ENCODE results near the gene RNF223. TPM values are rescaled to one million over a fixed set of nuclear protein-coding genes. Genes with fewer than 3 reads are reported as not detected.

RNF223 gene
- total RNA-seq, 4 donors from 2014 or later: 3.0 to 7.5 (median 5.0) TPM

GRCh38 chr1:1043921-1044320 is 30.2 kb downstream of the RNF223 start:
- TF ChIP-seq POLR2AphosphoS5 (IDR thresholded peaks at IDR 0.05) (no peak), EP300 (IDR thresholded peaks at IDR 0.05; ENCODE audit: low read depth) (no peak), POLR2A (IDR thresholded peaks at IDR 0.05) (no peak)
- TF ChIP-seq, protein P1, sequence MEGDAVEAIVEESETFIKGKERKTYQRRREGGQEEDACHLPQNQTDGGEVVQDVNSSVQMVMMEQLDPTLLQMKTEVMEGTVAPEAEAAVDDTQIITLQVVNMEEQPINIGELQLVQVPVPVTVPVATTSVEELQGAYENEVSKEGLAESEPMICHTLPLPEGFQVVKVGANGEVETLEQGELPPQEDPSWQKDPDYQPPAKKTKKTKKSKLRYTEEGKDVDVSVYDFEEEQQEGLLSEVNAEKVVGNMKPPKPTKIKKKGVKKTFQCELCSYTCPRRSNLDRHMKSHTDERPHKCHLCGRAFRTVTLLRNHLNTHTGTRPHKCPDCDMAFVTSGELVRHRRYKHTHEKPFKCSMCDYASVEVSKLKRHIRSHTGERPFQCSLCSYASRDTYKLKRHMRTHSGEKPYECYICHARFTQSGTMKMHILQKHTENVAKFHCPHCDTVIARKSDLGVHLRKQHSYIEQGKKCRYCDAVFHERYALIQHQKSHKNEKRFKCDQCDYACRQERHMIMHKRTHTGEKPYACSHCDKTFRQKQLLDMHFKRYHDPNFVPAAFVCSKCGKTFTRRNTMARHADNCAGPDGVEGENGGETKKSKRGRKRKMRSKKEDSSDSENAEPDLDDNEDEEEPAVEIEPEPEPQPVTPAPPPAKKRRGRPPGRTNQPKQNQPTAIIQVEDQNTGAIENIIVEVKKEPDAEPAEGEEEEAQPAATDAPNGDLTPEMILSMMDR (IDR thresholded peaks at IDR 0.05): no peak
- DNase-seq: no peak
- H3K4me3 ChIP-seq: no peak overlapping the region
- in situ Hi-C loops (cut with MboI; ENCODE audit: low pct_ligation_motif_present in 1 of 4, low pct_unique_long_range_greater_than_20kb in 1 of 4, low sequenced_read_pairs in 3 of 4) (no loop called here), intact Hi-C loops (cut with DNase I; ENCODE audit: low total_unique reads) (no loop called here)
- peaks cover 14% of the 10 kb centered on the region for H3K27me3 ChIP-seq
- no peaks in the 10 kb centered on the region for H3K36me3 ChIP-seq
- peaks cover 9 to 15% (median 13%) of the 10 kb centered on the region in 4 donors for H3K4me1 ChIP-seq
- no peak overlapping the region for H3K27ac ChIP-seq
- no peaks in the 10 kb centered on the region for H3K9me3 ChIP-seq
- WGBS, 2 donors (ENCODE audit: low coverage in 1 of 2): 94% methylated on average over 23 of the region's 33 CpGs; no CpG with 5 or more reads in 1 of the 2 donors

DNA sequence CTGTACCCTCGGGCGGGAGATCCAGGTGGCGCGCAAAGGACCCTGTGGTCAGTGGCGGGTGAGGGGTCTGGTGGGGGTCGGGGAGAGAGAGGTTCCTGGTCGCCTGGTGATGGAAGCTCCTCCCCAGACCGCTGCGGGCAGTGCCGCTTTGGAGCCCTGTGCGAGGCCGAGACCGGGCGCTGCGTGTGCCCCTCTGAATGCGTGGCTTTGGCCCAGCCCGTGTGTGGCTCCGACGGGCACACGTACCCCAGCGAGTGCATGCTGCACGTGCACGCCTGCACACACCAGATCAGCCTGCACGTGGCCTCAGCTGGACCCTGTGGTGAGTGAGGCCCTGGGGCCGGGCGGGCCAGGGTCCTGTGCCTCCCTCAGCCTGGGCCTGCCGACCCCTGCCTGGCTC is 30.7 kb downstream of the RNF223 start:
- Histone ChIP-seq H3K27ac (no peak overlapping the region), H3K4me1 (peaks cover 9 to 15% (median 13%) of the 10 kb centered on the region in 4 donors), H3K36me3 (no peaks in the 10 kb centered on the region), H3K4me3 (no peak overlapping the region), H3K9me3 (no peaks in the 10 kb centered on the region), H3K27me3 (peaks cover 16% of the 10 kb centered on the region)
- WGBS, 2 donors (ENCODE audit: low coverage in 1 of 2): 97% methylated on average over 24 of the region's 27 CpGs; no CpG with 5 or more reads in 1 of the 2 donors
- in situ Hi-C loops (cut with MboI; ENCODE audit: low pct_ligation_motif_present in 1 of 4, low pct_unique_long_range_greater_than_20kb in 1 of 4, low sequenced_read_pairs in 3 of 4) (no loop called here), intact Hi-C loops (cut with DNase I; ENCODE audit: low total_unique reads) (no loop called here)
- no peak for TF ChIP-seq POLR2A (IDR thresholded peaks at IDR 0.05)
- no peak for TF ChIP-seq EP300 (IDR thresholded peaks at IDR 0.05; ENCODE audit: low read depth)
- TF ChIP-seq, protein P1 (IDR thresholded peaks at IDR 0.05): no peak
- no peak for TF ChIP-seq POLR2AphosphoS5 (IDR thresholded peaks at IDR 0.05)
- DNase-seq: no peak

DNA sequence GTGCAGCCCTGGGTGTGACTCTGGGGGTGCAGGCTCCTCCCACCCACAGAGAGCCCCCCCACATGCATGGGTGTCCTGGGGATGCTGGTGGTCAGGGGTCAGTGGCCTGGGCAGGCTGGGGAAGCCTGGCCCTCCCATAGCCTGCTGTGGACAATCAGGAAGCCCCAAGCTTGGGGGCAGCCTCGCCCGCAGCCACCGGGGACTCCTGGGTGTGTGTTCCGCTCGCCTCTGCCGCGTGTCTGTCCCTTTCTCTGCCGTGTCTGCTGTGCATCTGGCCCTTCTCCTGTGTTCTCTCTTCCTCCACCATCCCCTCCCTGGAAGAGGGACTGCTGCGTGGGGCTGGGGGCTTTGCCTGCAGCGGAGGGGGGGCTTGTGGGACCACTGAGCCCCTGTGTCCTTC is 31.3 kb downstream of the RNF223 start:
- H3K27me3 ChIP-seq: peaks cover 22% of the 10 kb centered on the region
- in situ Hi-C loops (cut with MboI; ENCODE audit: low pct_ligation_motif_present in 1 of 4, low pct_unique_long_range_greater_than_20kb in 1 of 4, low sequenced_read_pairs in 3 of 4): no loop called here
- H3K4me3 ChIP-seq: no peak overlapping the region
- DNase-seq: no peak
- WGBS, 2 donors (ENCODE audit: low coverage in 1 of 2): 93% methylated on average over 10 of the region's 10 CpGs; no CpG with 5 or more reads in 1 of the 2 donors
- TF ChIP-seq POLR2A (IDR thresholded peaks at IDR 0.05) (no peak), POLR2AphosphoS5 (IDR thresholded peaks at IDR 0.05) (no peak), EP300 (IDR thresholded peaks at IDR 0.05; ENCODE audit: low read depth) (no peak)
- TF ChIP-seq, protein P1 (IDR thresholded peaks at IDR 0.05): no peak
- H3K36me3 ChIP-seq: no peaks in the 10 kb centered on the region
- H3K9me3 ChIP-seq: no peaks in the 10 kb centered on the region
- no peak overlapping the region for H3K27ac ChIP-seq
- peaks cover 9 to 15% (median 13%) of the 10 kb centered on the region in 4 donors for H3K4me1 ChIP-seq
- intact Hi-C loops (cut with DNase I; ENCODE audit: low total_unique reads): no loop called here

- in situ Hi-C loops (cut with MboI; ENCODE audit: low pct_ligation_motif_present in 1 of 4, low pct_unique_long_range_greater_than_20kb in 1 of 4, low sequenced_read_pairs in 3 of 4): no loop called here
- 89% methylated on average over 25 of the region's 25 CpGs; no CpG with 5 or more reads in 1 of the 2 donors for WGBS, 2 donors (ENCODE audit: low coverage in 1 of 2)
- Histone ChIP-seq H3K4me1 (peaks cover 9 to 15% (median 13%) of the 10 kb centered on the region in 4 donors), H3K27ac (no peak overlapping the region), H3K36me3 (no peaks in the 10 kb centered on the region), H3K9me3 (no peaks in the 10 kb centered on the region), H3K4me3 (no peak overlapping the region), H3K27me3 (peaks cover 24% of the 10 kb centered on the region)
- intact Hi-C loops (cut with DNase I; ENCODE audit: low total_unique reads): no loop called here
- no peak for DNase-seq
- TF ChIP-seq, protein P1 (IDR thresholded peaks at IDR 0.05): no peak
- TF ChIP-seq POLR2AphosphoS5 (IDR thresholded peaks at IDR 0.05) (no peak), EP300 (IDR thresholded peaks at IDR 0.05; ENCODE audit: low read depth) (no peak), POLR2A (IDR thresholded peaks at IDR 0.05) (no peak)
These were observed 32.2 kb downstream of the RNF223 start for GRCh38 chr1:1041873-1042272.
